HG03280 (cell line): ENCODE results near the gene SP6.

Experiments used
- ATAC-seq: cut with Tn5 transposase; IDR thresholded peaks from one replicate; pipeline ENCODE4 v1.9.1; 2021; ENCODE audit warnings: mild to moderate bottlenecking, moderate library complexity; ENCODE audit not compliant: unreplicated experiment

SP6 gene

GRCh38 chr17:47850692-47851573 is at the start of gene SP6:
SP6 (minus strand) TSS chr17:47851163; CDS start chr17:47848429, 2,734 bp downstream.
- ATAC-seq: no peak

- ATAC-seq: no peak
Observed at GRCh38 chr17:47899643-47900042, 48.7 kb upstream of the SP6 start.

- ATAC-seq: no peak
Observed at GRCh38 chr17:47898241-47898640, 47.3 kb upstream of the SP6 start.

GRCh38 chr17:47897561-47897960 is 46.6 kb upstream of the SP6 start:
- no peak for ATAC-seq

- ATAC-seq: no peak
Observed at GRCh38 chr17:47896672-47897490, 45.9 kb upstream of the SP6 start.

GRCh38 chr17:47895856-47896671 is 45.1 kb upstream of the SP6 start, which contains the start of gene SP2:
SP2 (plus strand) TSS chr17:47896236; CDS start chr17:47896287, 51 bp downstream.
- peak; percentile 87 for ATAC-seq

GRCh38 chr17:47895347-47895855 is 44.4 kb upstream of the SP6 start:
- no peak for ATAC-seq

GRCh38 chr17:47894498-47895346 is 43.8 kb upstream of the SP6 start:
- ATAC-seq: no peak

GRCh38 chr17:47891545-47892088 is 40.7 kb upstream of the SP6 start:
- ATAC-seq: no peak

GRCh38 chr17:47889734-47890529 is 39.0 kb upstream of the SP6 start:
- peak; percentile 75 for ATAC-seq

- no peak for ATAC-seq
Observed at GRCh38 chr17:47888293-47888692, 37.3 kb upstream of the SP6 start.

GRCh38 chr17:47884905-47885730 is 34.2 kb upstream of the SP6 start:
- ATAC-seq: no peak

GRCh38 chr17:47884427-47884740 is 33.4 kb upstream of the SP6 start:
- no peak for ATAC-seq

- no peak for ATAC-seq
Observed at GRCh38 chr17:47883589-47884426, 32.8 kb upstream of the SP6 start.

- no peak for ATAC-seq
Observed at GRCh38 chr17:47882695-47883588, 32.0 kb upstream of the SP6 start.

GRCh38 chr17:47882247-47882646 is 31.3 kb upstream of the SP6 start:
- no peak for ATAC-seq
